Trophoblast cell (in vitro differentiated cells and primary cell): ENCODE measurements around the gene EYA2.
A peak's percentile ranks its signal among the peaks of the same experiment; 100 is the strongest.
"Not testable (repeated sequence)": the region's sequence is repeated elsewhere in the genome, so short reads cannot be mapped to it uniquely, and the experiment has no call there.

Experiments
- DNase-seq, 2 donors: peaks; one replicate each; pipeline ENCODE4 v3.0.0-alpha.2; 2016
- H2AFZ ChIP-seq: 2 replicates; pipeline ENCODE4 v1.6.1; 2013; ENCODE audit warnings: low read length, moderate library complexity, mild to moderate bottlenecking; ENCODE audit not compliant: insufficient read depth, poor library complexity
- H2AK5ac ChIP-seq: 2 replicates; pipeline ENCODE4 v1.6.1; 2013; ENCODE audit warnings: mild to moderate bottlenecking, low read length
- H2BK120ac ChIP-seq: 2 replicates; pipeline ENCODE4 v1.6.1; 2013; ENCODE audit warnings: low read length, mild to moderate bottlenecking, moderate library complexity; ENCODE audit not compliant: insufficient read depth, poor library complexity
- H2BK12ac ChIP-seq: 2 replicates; pipeline ENCODE4 v1.6.1; 2013; ENCODE audit warnings: mild to moderate bottlenecking, low read length, moderate library complexity
- H2BK5ac ChIP-seq: 2 replicates; pipeline ENCODE4 v1.6.1; 2013; ENCODE audit warnings: low read length, low read depth, moderate library complexity, mild to moderate bottlenecking; ENCODE audit not compliant: poor library complexity
- H3K14ac ChIP-seq: 2 replicates; pipeline ENCODE4 v1.6.1; 2013; ENCODE audit warnings: mild to moderate bottlenecking, low read length
- H3K18ac ChIP-seq: 2 replicates; pipeline ENCODE4 v1.6.1; 2013; ENCODE audit warnings: mild to moderate bottlenecking, low read length
- H3K23ac ChIP-seq: 2 replicates; pipeline ENCODE4 v1.6.1; 2013; ENCODE audit warnings: low read length
- H3K27ac ChIP-seq: 2 replicates; pipeline ENCODE4 v1.5.1; 2013; ENCODE audit warnings: low read depth, mild to moderate bottlenecking, inconsistent platforms, low read length, moderate library complexity
- H3K27me3 ChIP-seq: 2 replicates; pipeline ENCODE4 v1.6.1; 2013; ENCODE audit warnings: inconsistent platforms, mild to moderate bottlenecking, low read length, moderate library complexity; ENCODE audit not compliant: insufficient read depth
- H3K36me3 ChIP-seq, 2 experiments: 1 replicate in 1 of 2; 2 replicates in 1 of 2; pipeline ENCODE4 v1.6.1; 2013; ENCODE audit warnings: low read length in 2 of 2, mild to moderate bottlenecking in 2 of 2, moderate library complexity in 1 of 2; ENCODE audit not compliant: insufficient read depth in 2 of 2, control insufficient read depth in 1 of 2
- H3K4ac ChIP-seq: 2 replicates; pipeline ENCODE4 v1.6.1; 2013; ENCODE audit warnings: low read depth, mild to moderate bottlenecking, low read length, moderate library complexity
- H3K4me1 ChIP-seq, 2 experiments: 1 replicate in 1 of 2; 2 replicates in 1 of 2; pipeline ENCODE4 v1.6.1; 2013; ENCODE audit warnings: low read length in 2 of 2, mild to moderate bottlenecking in 2 of 2, moderate library complexity in 1 of 2; ENCODE audit not compliant: insufficient read depth in 2 of 2, control insufficient read depth in 1 of 2
- H3K4me2 ChIP-seq: 2 replicates; pipeline ENCODE4 v1.6.1; 2013; ENCODE audit warnings: inconsistent platforms, mild to moderate bottlenecking, low read length, moderate library complexity
- H3K4me3 ChIP-seq: 2 replicates; pipeline ENCODE4 v1.5.1; 2013; ENCODE audit warnings: mild to moderate bottlenecking, low read depth, low read length, inconsistent platforms
- H3K79me1 ChIP-seq: one replicate; pipeline ENCODE4 v1.6.1; 2013; ENCODE audit warnings: low read length
- H3K79me2 ChIP-seq: 2 replicates; pipeline ENCODE4 v1.6.1; 2013; ENCODE audit warnings: low read length, mild to moderate bottlenecking; ENCODE audit not compliant: control insufficient read depth, insufficient read depth, poor library complexity
- H3K9ac ChIP-seq: 2 replicates; pipeline ENCODE4 v1.6.1; 2013; ENCODE audit warnings: mild to moderate bottlenecking, low read length
- H3K9me3 ChIP-seq: 2 replicates; pipeline ENCODE4 v1.6.1; 2013; ENCODE audit warnings: low read depth, mild to moderate bottlenecking, control low read depth, inconsistent platforms, low read length; ENCODE audit not compliant: insufficient read depth
- H4K12ac ChIP-seq: 2 replicates; pipeline ENCODE4 v1.6.1; 2013; ENCODE audit warnings: low read depth, mild to moderate bottlenecking, low read length, moderate library complexity
- H4K8ac ChIP-seq: 2 replicates; pipeline ENCODE4 v1.6.1; 2013; ENCODE audit warnings: low read depth, mild to moderate bottlenecking, low read length, moderate library complexity
- H4K91ac ChIP-seq: one replicate; pipeline ENCODE4 v1.6.1; 2013; ENCODE audit warnings: low read depth, mild to moderate bottlenecking, low read length, moderate library complexity
- WGBS: extraction: QIAGEN DNeasy Blood & Tissue Kit; methylation state at CpG from one replicate; pipeline ENCODE4 v1.1.7; 2013; ENCODE audit warnings: missing lambda C conversion rate; ENCODE audit not compliant: insufficient read length, insufficient coverage; ENCODE audit errors: extremely low coverage; 5-methylcytosine and 5-hydroxymethylcytosine counted together

EYA2 gene

DNA sequence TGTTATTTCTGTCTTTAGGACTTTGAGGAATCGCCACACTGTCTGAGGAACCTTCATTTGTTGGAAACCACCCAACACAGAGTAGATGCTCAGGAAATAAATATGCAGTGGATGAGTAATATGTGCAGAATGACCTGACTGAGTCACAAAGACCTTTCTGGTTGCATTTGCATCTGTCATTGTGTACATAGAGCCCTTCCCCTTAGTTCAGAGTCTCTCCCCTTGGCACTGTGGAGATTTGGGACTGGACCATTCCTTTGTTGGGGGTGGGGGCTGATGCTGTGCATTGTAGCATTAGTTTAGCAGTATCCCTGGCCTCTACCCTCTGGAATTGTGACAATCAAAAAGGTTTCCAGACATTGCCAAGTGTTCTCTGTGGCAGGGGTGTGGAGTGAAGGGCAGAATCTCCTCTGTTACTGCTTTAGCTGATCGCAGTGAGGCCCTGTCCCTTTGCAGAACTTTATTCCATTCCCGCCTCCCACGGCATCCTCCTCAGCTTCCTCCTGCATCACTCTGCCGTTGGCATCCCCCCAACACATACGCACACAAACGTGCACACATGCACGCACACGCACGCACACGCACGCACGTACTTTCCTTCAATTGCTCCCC lies 64.5 kb downstream of the EYA2 start:
- Histone ChIP-seq H3K79me2 (no peaks in the 10 kb centered on the region), H3K4me3 (no peak overlapping the region), H2BK5ac (no peak overlapping the region), H3K4ac (no peak overlapping the region), H3K4me1 (peaks cover 3 to 4% of the 10 kb centered on the region in 2 experiments), H4K12ac (no peak overlapping the region), H2AFZ (no peak overlapping the region), H2BK120ac (no peak overlapping the region), H2AK5ac (no peak overlapping the region), H2BK12ac (no peak overlapping the region), H3K9me3 (peaks cover 3% of the 10 kb centered on the region), H4K91ac (no peak overlapping the region), H3K9ac (no peak overlapping the region), H3K4me2 (no peak overlapping the region), H3K27me3 (no peaks in the 10 kb centered on the region), H3K18ac (no peak overlapping the region), H4K8ac (no peak overlapping the region), H3K14ac (no peak overlapping the region), H3K79me1 (no peaks in the 10 kb centered on the region), H3K27ac (no peak overlapping the region), H3K23ac (no peak overlapping the region), H3K36me3 (no peaks in the 10 kb centered on the region)
- peak in 1 of 2 donors; percentile 76 for DNase-seq
- WGBS, result no CpG with 5 or more reads among the region's 13 CpGs

DNA sequence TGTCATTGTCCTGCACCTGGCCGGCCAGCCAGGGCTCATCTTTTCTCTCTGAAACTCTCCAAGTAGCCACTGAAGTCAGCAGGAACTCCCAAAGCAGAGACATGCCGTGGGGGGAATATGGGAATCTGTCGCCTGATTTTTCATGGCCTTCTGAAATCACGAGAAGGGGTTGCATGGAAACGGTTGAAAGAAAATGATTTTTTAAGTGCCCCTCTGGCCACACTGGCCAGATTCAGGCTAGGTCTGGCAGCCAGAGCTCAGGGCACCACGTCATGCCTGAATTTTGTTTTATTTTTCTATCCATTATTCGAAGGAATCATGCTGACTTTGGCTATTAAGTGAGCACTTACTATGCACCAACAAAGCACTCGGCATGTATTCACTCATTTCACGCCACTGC lies 65.2 kb downstream of the EYA2 start:
- H3K9me3 ChIP-seq, result peaks cover 3% of the 10 kb centered on the region

DNA sequence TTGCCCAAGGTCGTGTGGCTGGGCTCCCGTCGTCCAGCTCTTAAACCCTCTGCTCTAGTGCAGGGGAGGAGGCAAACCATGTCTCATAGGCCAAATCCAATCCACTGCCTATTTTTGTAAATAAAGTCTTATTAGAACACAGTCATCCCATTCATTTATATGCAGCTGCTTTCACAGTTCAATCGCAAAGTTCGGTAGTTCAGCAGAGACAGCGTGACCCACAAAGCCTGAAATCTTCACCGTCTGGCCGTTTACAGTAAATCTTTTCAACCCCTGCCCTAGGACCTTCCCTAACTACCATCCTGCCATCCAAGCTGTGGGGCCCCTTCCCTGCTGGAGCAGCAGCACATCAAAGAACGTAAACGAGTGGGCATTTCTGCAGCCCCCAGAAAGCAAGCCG lies 65.9 kb downstream of the EYA2 start:
- no peak overlapping the region for H2BK5ac ChIP-seq
- no CpG with 5 or more reads among the region's 11 CpGs for WGBS
- H2AK5ac ChIP-seq, result no peak overlapping the region
- no peak overlapping the region for H3K9ac ChIP-seq
- no peaks in the 10 kb centered on the region for H3K27me3 ChIP-seq
- no peaks in the 10 kb centered on the region for H3K36me3 ChIP-seq
- no peaks in the 10 kb centered on the region for H3K79me1 ChIP-seq
- H4K91ac ChIP-seq, result no peak overlapping the region
- H4K8ac ChIP-seq, result no peak overlapping the region
- H3K18ac ChIP-seq, result no peak overlapping the region
- peaks cover 3 to 6% of the 10 kb centered on the region in 2 experiments for H3K4me1 ChIP-seq
- no peak overlapping the region for H4K12ac ChIP-seq
- H3K9me3 ChIP-seq, result peaks cover 3% of the 10 kb centered on the region
- DNase-seq, result no peak
- H3K23ac ChIP-seq, result no peak overlapping the region
- no peak overlapping the region for H2BK120ac ChIP-seq
- H2BK12ac ChIP-seq, result no peak overlapping the region
- no peak overlapping the region for H2AFZ ChIP-seq
- no peak overlapping the region for H3K14ac ChIP-seq
- no peak overlapping the region for H3K4me2 ChIP-seq
- H3K79me2 ChIP-seq, result no peaks in the 10 kb centered on the region
- H3K4ac ChIP-seq, result no peak overlapping the region
- H3K4me3 ChIP-seq, result no peak overlapping the region
- no peak overlapping the region for H3K27ac ChIP-seq

More for the DNA sequence above, 65.2 kb downstream of the EYA2 start:
- Histone ChIP-seq H3K4me2 (no peak overlapping the region), H3K4ac (no peak overlapping the region), H3K27me3 (no peaks in the 10 kb centered on the region), H3K9ac (no peak overlapping the region), H3K14ac (no peak overlapping the region), H4K8ac (no peak overlapping the region), H3K4me3 (no peak overlapping the region), H3K4me1 (peaks cover 3 to 6% of the 10 kb centered on the region in 2 experiments), H3K18ac (no peak overlapping the region), H4K91ac (no peak overlapping the region), H3K79me1 (no peaks in the 10 kb centered on the region), H2BK5ac (no peak overlapping the region), H3K36me3 (no peaks in the 10 kb centered on the region), H2BK12ac (no peak overlapping the region), H2AFZ (no peak overlapping the region), H2BK120ac (no peak overlapping the region), H3K27ac (no peak overlapping the region), H2AK5ac (no peak overlapping the region), H3K79me2 (no peaks in the 10 kb centered on the region), H4K12ac (no peak overlapping the region), H3K23ac (no peak overlapping the region)
- no peak for DNase-seq
- no CpG with 5 or more reads among the region's 9 CpGs for WGBS

DNA sequence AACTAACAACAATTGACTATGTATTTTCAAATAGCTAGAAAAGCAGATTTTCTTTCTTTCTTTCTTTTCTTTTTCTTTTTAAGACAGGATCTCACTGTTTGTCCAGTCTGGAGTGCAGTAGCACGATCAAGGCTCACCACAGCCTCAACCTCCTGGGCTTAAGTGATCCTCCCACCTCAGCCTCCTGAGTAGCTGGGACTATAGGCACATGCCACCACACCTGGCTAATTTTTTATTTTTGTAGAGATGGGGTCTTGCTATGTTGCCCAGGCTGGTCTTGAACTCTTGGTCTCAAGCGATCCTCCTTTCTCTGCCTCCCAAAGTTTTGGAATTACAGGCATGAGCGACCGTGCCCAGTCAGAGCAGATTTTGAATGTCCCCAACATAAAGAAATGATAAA lies 67.3 kb downstream of the EYA2 start:
- H4K91ac ChIP-seq, H2AFZ ChIP-seq, H3K79me1 ChIP-seq, H3K27me3 ChIP-seq, DNase-seq, H2BK5ac ChIP-seq, H3K9me3 ChIP-seq, H3K14ac ChIP-seq, H3K9ac ChIP-seq, H3K36me3 ChIP-seq, H2AK5ac ChIP-seq, H3K4me1 ChIP-seq, H3K18ac ChIP-seq, H4K12ac ChIP-seq, H3K4me2 ChIP-seq, H3K79me2 ChIP-seq, H3K27ac ChIP-seq, H2BK120ac ChIP-seq, H4K8ac ChIP-seq, H3K23ac ChIP-seq, H3K4ac ChIP-seq, H3K4me3 ChIP-seq, H2BK12ac ChIP-seq: not testable (repeated sequence)
- no CpG with 5 or more reads among the region's 4 CpGs for WGBS
